ENCODE data around the gene NXF1. TPM values are rescaled to one million over a fixed set of nuclear protein-coding genes. Genes with fewer than 3 reads are reported as not detected.
A peak's percentile ranks its signal among the peaks of the same experiment; 100 is the strongest.

Gene NXF1
- total and polyA plus RNA-seq, 2 of the 13 experiments (the other 11 are each of a cell fraction or from before 2014, with no cell fraction given): 30.4 to 30.9 TPM

DNA sequence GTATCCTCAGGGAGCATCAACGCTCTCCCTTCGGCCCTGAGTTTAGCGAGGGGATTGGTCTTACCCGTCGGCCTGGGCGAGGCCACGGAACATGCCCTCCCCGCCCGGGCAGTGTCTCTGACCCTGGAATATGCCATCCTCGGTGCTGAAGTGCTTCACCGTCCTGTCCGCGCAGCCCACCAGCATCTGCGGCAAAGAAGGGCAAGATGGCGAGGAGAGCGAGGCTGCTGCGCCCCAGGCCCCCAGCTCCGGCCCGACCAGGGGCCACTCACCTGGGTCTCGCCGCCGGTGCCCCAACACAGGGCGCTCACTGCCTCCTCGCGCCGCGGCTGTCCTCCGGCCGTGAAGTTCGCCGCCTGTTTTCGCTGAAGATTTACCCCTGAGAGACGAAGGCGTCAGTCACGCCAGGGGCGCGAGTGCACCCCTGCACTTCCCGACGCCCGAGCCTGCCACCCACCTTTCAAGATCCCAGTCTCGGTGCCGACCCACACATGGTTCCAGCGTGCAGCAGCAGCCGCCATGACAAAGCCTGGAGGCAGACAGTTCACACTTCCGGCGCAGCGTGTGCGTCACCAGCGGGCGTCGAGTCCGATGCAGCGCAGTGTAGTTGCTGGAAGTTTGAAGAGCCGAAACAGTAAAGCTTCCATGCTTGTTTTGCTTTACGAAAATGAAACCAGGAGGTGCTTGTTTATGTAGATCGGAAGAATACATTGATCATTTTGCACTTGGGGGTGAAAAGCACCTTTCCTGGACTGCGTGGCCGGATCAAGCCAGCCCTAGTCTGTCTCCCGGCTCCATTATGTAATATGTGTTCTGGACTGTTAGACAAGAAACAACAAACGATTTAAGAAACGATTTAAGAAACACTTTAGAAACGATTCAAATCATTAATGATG lies 34.1 kb upstream of the NXF1 start, which contains the start of gene WDR74 (continued):
- TF ChIP-seq ZFP36L1 (CRISPR knock-in tag; IDR thresholded peaks at IDR 0.05): peak; percentile 58; the same call in 1 of the 2 replicates
- no peak for TF ChIP-seq KLF12 (CRISPR knock-in tag; IDR thresholded peaks at IDR 0.05; ENCODE audit: borderline replicate concordance)
- no peak for TF ChIP-seq ATF7 (IDR thresholded peaks at IDR 0.05)
- TF ChIP-seq ATF7 (CRISPR knock-in tag; IDR thresholded peaks at IDR 0.05): peak; percentile 73; the same call in 1 of the 2 replicates
- peak; percentile 60; the same call in 1 of the 2 replicates for TF ChIP-seq NCOA2 (CRISPR knock-in tag; IDR thresholded peaks at IDR 0.05)
- peak; percentile 100 for TF ChIP-seq MXI1 (IDR thresholded peaks at IDR 0.05; ENCODE audit: borderline replicate concordance, low read depth, low read length)
- no peak for TF ChIP-seq ZNF292 (CRISPR knock-in tag; IDR thresholded peaks at IDR 0.05; ENCODE audit: borderline replicate concordance, low read depth)
- TF ChIP-seq ZNF530 (CRISPR knock-in tag; IDR thresholded peaks at IDR 0.05; ENCODE audit: low read depth): no peak
- TF ChIP-seq, protein P1, sequence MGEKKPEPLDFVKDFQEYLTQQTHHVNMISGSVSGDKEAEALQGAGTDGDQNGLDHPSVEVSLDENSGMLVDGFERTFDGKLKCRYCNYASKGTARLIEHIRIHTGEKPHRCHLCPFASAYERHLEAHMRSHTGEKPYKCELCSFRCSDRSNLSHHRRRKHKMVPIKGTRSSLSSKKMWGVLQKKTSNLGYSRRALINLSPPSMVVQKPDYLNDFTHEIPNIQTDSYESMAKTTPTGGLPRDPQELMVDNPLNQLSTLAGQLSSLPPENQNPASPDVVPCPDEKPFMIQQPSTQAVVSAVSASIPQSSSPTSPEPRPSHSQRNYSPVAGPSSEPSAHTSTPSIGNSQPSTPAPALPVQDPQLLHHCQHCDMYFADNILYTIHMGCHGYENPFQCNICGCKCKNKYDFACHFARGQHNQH (CRISPR knock-in tag; IDR thresholded peaks at IDR 0.05): peak; percentile 73
- TF ChIP-seq MBNL3 (CRISPR knock-in tag; conservative IDR thresholded peaks at IDR 0.05): no peak
- 0 out of 2 replicates have a peak, but pooled peaks have one; percentile 45 for TF ChIP-seq ZNF234 (CRISPR knock-in tag; conservative IDR thresholded peaks at IDR 0.05)
- TF ChIP-seq TOPORS (CRISPR knock-in tag; IDR thresholded peaks at IDR 0.05): peak; percentile 11; the same call in 1 of the 2 replicates
- TF ChIP-seq, protein P2, sequence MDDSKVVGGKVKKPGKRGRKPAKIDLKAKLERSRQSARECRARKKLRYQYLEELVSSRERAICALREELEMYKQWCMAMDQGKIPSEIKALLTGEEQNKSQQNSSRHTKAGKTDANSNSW (CRISPR knock-in tag; IDR thresholded peaks at IDR 0.05; ENCODE audit: borderline replicate concordance): no peak; the same call in 1 of the 2 replicates
- TF ChIP-seq, protein P3, sequence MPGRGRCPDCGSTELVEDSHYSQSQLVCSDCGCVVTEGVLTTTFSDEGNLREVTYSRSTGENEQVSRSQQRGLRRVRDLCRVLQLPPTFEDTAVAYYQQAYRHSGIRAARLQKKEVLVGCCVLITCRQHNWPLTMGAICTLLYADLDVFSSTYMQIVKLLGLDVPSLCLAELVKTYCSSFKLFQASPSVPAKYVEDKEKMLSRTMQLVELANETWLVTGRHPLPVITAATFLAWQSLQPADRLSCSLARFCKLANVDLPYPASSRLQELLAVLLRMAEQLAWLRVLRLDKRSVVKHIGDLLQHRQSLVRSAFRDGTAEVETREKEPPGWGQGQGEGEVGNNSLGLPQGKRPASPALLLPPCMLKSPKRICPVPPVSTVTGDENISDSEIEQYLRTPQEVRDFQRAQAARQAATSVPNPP (CRISPR knock-in tag; IDR thresholded peaks at IDR 0.05): peak; percentile 76; the same call in 1 of the 2 replicates
- TF ChIP-seq, protein P4, sequence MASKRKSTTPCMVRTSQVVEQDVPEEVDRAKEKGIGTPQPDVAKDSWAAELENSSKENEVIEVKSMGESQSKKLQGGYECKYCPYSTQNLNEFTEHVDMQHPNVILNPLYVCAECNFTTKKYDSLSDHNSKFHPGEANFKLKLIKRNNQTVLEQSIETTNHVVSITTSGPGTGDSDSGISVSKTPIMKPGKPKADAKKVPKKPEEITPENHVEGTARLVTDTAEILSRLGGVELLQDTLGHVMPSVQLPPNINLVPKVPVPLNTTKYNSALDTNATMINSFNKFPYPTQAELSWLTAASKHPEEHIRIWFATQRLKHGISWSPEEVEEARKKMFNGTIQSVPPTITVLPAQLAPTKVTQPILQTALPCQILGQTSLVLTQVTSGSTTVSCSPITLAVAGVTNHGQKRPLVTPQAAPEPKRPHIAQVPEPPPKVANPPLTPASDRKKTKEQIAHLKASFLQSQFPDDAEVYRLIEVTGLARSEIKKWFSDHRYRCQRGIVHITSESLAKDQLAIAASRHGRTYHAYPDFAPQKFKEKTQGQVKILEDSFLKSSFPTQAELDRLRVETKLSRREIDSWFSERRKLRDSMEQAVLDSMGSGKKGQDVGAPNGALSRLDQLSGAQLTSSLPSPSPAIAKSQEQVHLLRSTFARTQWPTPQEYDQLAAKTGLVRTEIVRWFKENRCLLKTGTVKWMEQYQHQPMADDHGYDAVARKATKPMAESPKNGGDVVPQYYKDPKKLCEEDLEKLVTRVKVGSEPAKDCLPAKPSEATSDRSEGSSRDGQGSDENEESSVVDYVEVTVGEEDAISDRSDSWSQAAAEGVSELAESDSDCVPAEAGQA (IDR thresholded peaks at IDR 0.05; ENCODE audit: low read depth): peak; percentile 97
- TF ChIP-seq, protein P4 (CRISPR knock-in tag; IDR thresholded peaks at IDR 0.05; ENCODE audit: borderline replicate concordance): no peak
- TF ChIP-seq SATB2 (CRISPR knock-in tag; IDR thresholded peaks at IDR 0.05): no peak
- TF ChIP-seq YEATS4 (CRISPR knock-in tag; IDR thresholded peaks at IDR 0.05; ENCODE audit: borderline replicate concordance): peak; percentile 98
- peak; percentile 90; the same call in 1 of the 2 replicates for TF ChIP-seq KDM4B (CRISPR knock-in tag; IDR thresholded peaks at IDR 0.05)
